ENCODE measurements around the gene GRIA3. TPM values are rescaled to one million over a fixed set of nuclear protein-coding genes. Genes with fewer than 3 reads are reported as not detected.

Gene GRIA3
- total RNA-seq, 1 experiment from 2014 or later: 1.4 TPM

GRCh38 chrX:123236859-123237258 lies 52.8 kb downstream of the GRIA3 start:
- no peak overlapping the region for H3K4me2 ChIP-seq (ENCODE audit: insufficient read depth, insufficient read length, low read length)
- H4K20me1 ChIP-seq (ENCODE audit: control insufficient read depth, insufficient read depth, insufficient read length): no peaks in the 10 kb centered on the region

More at GRCh38 chrX:123236859-123237258, 52.8 kb downstream of the GRIA3 start:
- Histone ChIP-seq H3K4me1 (ENCODE audit: insufficient read depth, low read length) (no peaks in the 10 kb centered on the region; the same call in 1 of the 2 replicates), H3K14ac (ENCODE audit: insufficient read depth, low read length) (no peak overlapping the region), H3K18ac (ENCODE audit: insufficient read length, low read depth, low read length) (no peak overlapping the region), H3K27me3 (ENCODE audit: insufficient read depth, low read length) (peaks cover 4% of the 10 kb centered on the region; the same call in 1 of the 2 replicates), H3K56ac (ENCODE audit: insufficient read length, low read depth, low read length) (no peak overlapping the region), H2AK5ac (ENCODE audit: insufficient read length, low read length) (no peak overlapping the region), H2AFZ (ENCODE audit: low read length) (no peak overlapping the region), H2BK15ac (ENCODE audit: low read depth, low read length) (no peak overlapping the region), H2BK120ac (ENCODE audit: low read depth, low read length, poor library complexity, severe bottlenecking) (no peak overlapping the region), H2BK5ac (ENCODE audit: insufficient read length, low read length) (no peak overlapping the region), H3K27ac (ENCODE audit: insufficient read length, low read depth, low read length) (no peak overlapping the region), H2BK12ac (ENCODE audit: insufficient read length, low read depth, low read length) (no peak overlapping the region), H3K4ac (ENCODE audit: low read depth, low read length) (no peak overlapping the region), H2BK20ac (ENCODE audit: low read depth, low read length, poor library complexity, severe bottlenecking) (no peak overlapping the region), H3K9ac (ENCODE audit: extremely low read depth, insufficient read length, low read length) (no peak overlapping the region), H4K8ac (replicated peaks; ENCODE audit: insufficient read length, low read depth, low read length) (no peak overlapping the region), H3T11ph (ENCODE audit: low read length) (no peak overlapping the region), H3K79me2 (ENCODE audit: insufficient read depth, low read length) (no peaks in the 10 kb centered on the region), H4K5ac (ENCODE audit: insufficient read length, low read depth, low read length) (no peak overlapping the region), H3K79me1 (ENCODE audit: insufficient read depth, low read depth, low read length, poor library complexity, severe bottlenecking) (no peaks in the 10 kb centered on the region), H3K9me3 (ENCODE audit: control insufficient read depth, low read depth, low read length) (peaks cover 59% of the 10 kb centered on the region), H4K91ac (ENCODE audit: insufficient read length, low read depth, low read length) (no peak overlapping the region), H3K23me2 (ENCODE audit: insufficient read length, low read depth, low read length, poor library complexity, severe bottlenecking) (no peaks in the 10 kb centered on the region), H3K23ac (ENCODE audit: insufficient read length, low read depth, low read length) (no peak overlapping the region)
- Mint-ChIP-seq H3K36me3 (ENCODE audit: insufficient read depth in 1 of 3, low read depth in 3 of 3) (peaks cover 0 to 5% (median 0%) of the 10 kb centered on the region in 3 experiments; a peak in 4 of 7 replicates), H3K27me3 (ENCODE audit: low read depth) (peaks cover 33% of the 10 kb centered on the region), H3K9me3 (peaks cover 7 to 58% of the 10 kb centered on the region in 2 experiments), H3K4me1 (peaks cover 10 to 13% of the 10 kb centered on the region in 2 experiments), H3K4me3 (no peak overlapping the region), H3K27ac (no peak overlapping the region; a peak in 1 of 7 replicates)
- DNase-seq: no peak
- no peak for TF ChIP-seq CTCF (conservative IDR thresholded peaks at IDR 0.05)

Measured in H9 (cell line).